ENCODE data around the gene HDLBP. TPM values are rescaled to one million over a fixed set of nuclear protein-coding genes. Genes with fewer than 3 reads are reported as not detected.

Gene HDLBP
- total RNA-seq, 1 donor from 2014 or later = 216 TPM

- Mint-ChIP-seq H3K27me3 (ENCODE audit: unreplicated experiment) (no peaks in the 10 kb centered on the region), H3K9me3 (ENCODE audit: unreplicated experiment) (no peaks in the 10 kb centered on the region), H3K36me3 (ENCODE audit: unreplicated experiment) (no peaks in the 10 kb centered on the region), H3K27ac (ENCODE audit: unreplicated experiment) (peak overlapping the region; percentile 37), H3K4me1 (ENCODE audit: low read depth, unreplicated experiment) (peaks cover 23% of the 10 kb centered on the region), H3K4me3 (ENCODE audit: unreplicated experiment) (no peak overlapping the region)
- no peak for DNase-seq
- no peak for TF ChIP-seq CTCF (IDR thresholded peaks at IDR 0.05; ENCODE audit: partially characterized antibody, unreplicated experiment)
Measured at GRCh38 chr2:241308832-241309500, 6.5 kb downstream of the HDLBP start.

- Mint-ChIP-seq H3K9me3 (ENCODE audit: unreplicated experiment) (no peaks in the 10 kb centered on the region), H3K4me3 (ENCODE audit: unreplicated experiment) (no peak overlapping the region), H3K36me3 (ENCODE audit: unreplicated experiment) (no peaks in the 10 kb centered on the region), H3K4me1 (ENCODE audit: low read depth, unreplicated experiment) (peaks cover 27% of the 10 kb centered on the region), H3K27ac (ENCODE audit: unreplicated experiment) (no peak overlapping the region), H3K27me3 (ENCODE audit: unreplicated experiment) (peaks cover under 1% of the 10 kb centered on the region)
- DNase-seq = no peak
- TF ChIP-seq CTCF (IDR thresholded peaks at IDR 0.05; ENCODE audit: partially characterized antibody, unreplicated experiment) = no peak
Measured at GRCh38 chr2:241308267-241308666, 7.2 kb downstream of the HDLBP start.

GRCh38 chr2:241307055-241307454 is 8.4 kb downstream of the HDLBP start:
- Mint-ChIP-seq H3K36me3 (ENCODE audit: unreplicated experiment) (no peaks in the 10 kb centered on the region), H3K4me1 (ENCODE audit: low read depth, unreplicated experiment) (peaks cover 37% of the 10 kb centered on the region)

GRCh38 chr2:241304039-241304670 is 11.3 kb downstream of the HDLBP start:
- Mint-ChIP-seq H3K4me3 (ENCODE audit: unreplicated experiment) (no peak overlapping the region), H3K36me3 (ENCODE audit: unreplicated experiment) (no peaks in the 10 kb centered on the region), H3K27ac (ENCODE audit: unreplicated experiment) (no peak overlapping the region), H3K9me3 (ENCODE audit: unreplicated experiment) (no peaks in the 10 kb centered on the region), H3K4me1 (ENCODE audit: low read depth, unreplicated experiment) (peaks cover 40% of the 10 kb centered on the region), H3K27me3 (ENCODE audit: unreplicated experiment) (peaks cover 2% of the 10 kb centered on the region)
- DNase-seq = peak; percentile 34
- no peak for TF ChIP-seq CTCF (IDR thresholded peaks at IDR 0.05; ENCODE audit: partially characterized antibody, unreplicated experiment)

More at GRCh38 chr2:241307055-241307454, 8.4 kb downstream of the HDLBP start:
- Mint-ChIP-seq H3K4me3 (ENCODE audit: unreplicated experiment) (no peak overlapping the region), H3K27ac (ENCODE audit: unreplicated experiment) (no peak overlapping the region), H3K27me3 (ENCODE audit: unreplicated experiment) (peaks cover 2% of the 10 kb centered on the region), H3K9me3 (ENCODE audit: unreplicated experiment) (no peaks in the 10 kb centered on the region)
- TF ChIP-seq CTCF (IDR thresholded peaks at IDR 0.05; ENCODE audit: partially characterized antibody, unreplicated experiment) = no peak
- DNase-seq = no peak

Measured in glutamatergic neuron (in vitro differentiated cells).